HepG2 (cell line): ENCODE measurements around the gene PTPRCAP. TPM values are rescaled to one million over a fixed set of nuclear protein-coding genes. Genes with fewer than 3 reads are reported as not detected.

Source experiments
- AKNA ChIP-seq: sonication (generic); formaldehyde crosslinking; IDR thresholded peaks from 2 replicates; pipeline ENCODE4 v1.4.0; 2020; ENCODE audit warnings: missing genetic modification reagents, borderline replicate concordance
- ARHGAP35 ChIP-seq: sonication (generic); formaldehyde crosslinking; IDR thresholded peaks from 2 replicates; pipeline ENCODE4 v1.9.0; 2022; ENCODE audit warnings: mild to moderate bottlenecking, inconsistent platforms, moderate library complexity, missing genetic modification reagents, borderline replicate concordance
- BCL6 ChIP-seq: IDR thresholded peaks from 2 replicates; pipeline ENCODE4 v1.6.1; 2016; ENCODE audit warnings: missing genetic modification reagents, missing compliant biosample characterization
- FLYWCH1 ChIP-seq: sonication (generic); formaldehyde crosslinking; IDR thresholded peaks from 2 replicates; pipeline ENCODE4 v1.8.1; 2023; ENCODE audit warnings: mild to moderate bottlenecking, missing genetic modification reagents
- KLF6 ChIP-seq: IDR thresholded peaks from 2 replicates; pipeline ENCODE4 v1.8.0; 2016; ENCODE audit warnings: missing biosample characterization, missing genetic modification reagents
- MTA3 ChIP-seq: sonication (generic); formaldehyde crosslinking; IDR thresholded peaks from 2 replicates; pipeline ENCODE4 v1.4.0; 2020; ENCODE audit warnings: missing genetic modification reagents
- MYC ChIP-seq: sonication (generic); formaldehyde crosslinking; IDR thresholded peaks from 2 replicates; pipeline ENCODE4 v1.9.0; 2021; ENCODE audit warnings: missing genetic modification reagents, borderline replicate concordance
- SMAD3 ChIP-seq: sonication (generic); formaldehyde crosslinking; IDR thresholded peaks from 2 replicates; pipeline ENCODE4 v1.4.0; 2020; ENCODE audit warnings: missing genetic modification reagents
- SRSF1 ChIP-seq: fragments of 200-400 bp; formaldehyde crosslinking; optimal IDR thresholded peaks from 2 replicates; pipeline ENCODE3; 2017; ENCODE audit warnings: mild to moderate bottlenecking, low read depth, low read length, moderate library complexity
- THAP11 ChIP-seq: IDR thresholded peaks from 2 replicates; pipeline ENCODE4 v1.6.1; 2016; ENCODE audit warnings: missing biosample characterization, missing genetic modification reagents
- THRA ChIP-seq: sonication (generic); formaldehyde crosslinking; IDR thresholded peaks from 2 replicates; pipeline ENCODE4 v1.4.0; 2020; ENCODE audit warnings: missing genetic modification reagents, borderline replicate concordance
- ZBTB7B ChIP-seq: sonication (generic); formaldehyde crosslinking; IDR thresholded peaks from 2 replicates; pipeline ENCODE4 v1.4.0; 2020; ENCODE audit warnings: missing genetic modification reagents
- ZFAT ChIP-seq: sonication (generic); formaldehyde crosslinking; conservative IDR thresholded peaks from 2 replicates; pipeline ENCODE4 v1.8.1; 2023; ENCODE audit warnings: missing genetic modification reagents, inconsistent platforms
- ZNF451 ChIP-seq: sonication (generic); formaldehyde crosslinking; IDR thresholded peaks from 2 replicates; pipeline ENCODE4 v1.5.0; 2020; ENCODE audit warnings: mild to moderate bottlenecking, missing genetic modification reagents
- ZNF704 ChIP-seq: sonication (generic); formaldehyde crosslinking; IDR thresholded peaks from 2 replicates; pipeline ENCODE4 v1.8.1; 2023; ENCODE audit warnings: mild to moderate bottlenecking, inconsistent platforms, moderate library complexity, missing genetic modification reagents, borderline replicate concordance
- polyA plus RNA-seq, 8 experiments: library from polyadenylated mRNA; depleted of rRNA in 3 of 8; stranded (reverse) in 7 of 8; unstranded in 1 of 8; fragments of >200 nt; fragmentation: Illumina TruSeq in 4 of 8; extraction: Trizol in 4 of 8; gene quantifications; 2 replicates each; pipeline versions ENCODE4 v1.2.1 to v1.2.3, GENCODE V29; 2011 to 2016; ENCODE audit warnings: low read depth in 4 of 8, missing spikeins in 1 of 8, mixed read lengths in 1 of 8; ENCODE audit not compliant: insufficient read depth in 1 of 8
- total RNA-seq, 5 experiments: library from RNA; depleted of rRNA; stranded (reverse); fragments of >200 nt; fragmentation: Illumina TruSeq; extraction: Trizol; gene quantifications; 2 replicates each; pipeline ENCODE4 v1.2.3, GENCODE V29; 2016; ENCODE audit warnings: low read depth in 1 of 5
- TF ChIP-seq, protein P1 (sequence below): sonication (generic); formaldehyde crosslinking; conservative IDR thresholded peaks from 2 replicates; pipeline ENCODE4 v1.8.0; 2022; ENCODE audit warnings: missing genetic modification reagents
- TF ChIP-seq, protein P2 (sequence below): sonication (generic); formaldehyde crosslinking; IDR thresholded peaks from 2 replicates; pipeline ENCODE4 v1.8.1; 2023; ENCODE audit warnings: missing genetic modification reagents, inconsistent platforms, borderline replicate concordance

The PTPRCAP gene
- total and polyA plus RNA-seq, 2 of the 13 experiments (the other 11 are each of a cell fraction or from before 2014, with no cell fraction given) = 0.60 to 0.70 TPM

DNA sequence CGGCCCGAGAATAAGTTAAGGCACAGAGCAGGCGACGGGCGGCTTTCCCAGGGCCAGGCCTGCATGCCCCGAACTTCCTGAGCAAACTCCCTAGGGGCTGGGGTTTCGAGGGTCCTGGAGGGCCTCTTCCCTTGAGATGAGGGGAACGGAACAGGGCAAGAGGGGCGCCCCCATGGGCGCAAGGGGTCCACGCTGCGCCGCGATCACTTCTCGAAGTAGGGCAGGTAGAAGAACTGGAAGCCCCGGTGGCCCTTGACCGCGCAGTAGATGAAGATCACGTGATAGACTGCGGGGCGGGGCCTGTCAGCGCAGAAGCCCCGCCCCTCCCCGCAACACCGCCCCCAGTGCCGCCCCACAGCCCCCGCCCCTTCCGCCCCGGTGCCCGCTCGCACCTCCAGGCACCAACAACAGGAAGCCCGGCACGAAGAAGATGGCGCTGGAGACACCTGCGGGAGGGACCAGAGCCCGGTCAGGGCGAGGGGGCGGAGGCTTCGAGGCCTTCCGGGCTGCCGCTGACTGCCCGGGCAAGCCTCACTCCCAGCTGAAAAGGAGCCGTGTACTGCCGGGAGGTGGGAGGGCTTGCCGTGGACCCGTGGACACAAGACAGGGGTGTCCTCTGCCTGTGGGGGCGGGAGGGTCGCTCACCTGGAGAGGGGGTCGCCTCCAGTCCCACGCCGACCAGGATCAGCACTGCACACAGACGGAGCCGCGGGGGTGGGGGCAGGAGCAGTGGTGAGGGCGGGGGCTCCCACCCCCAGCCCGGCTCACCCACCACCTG lies 27.1 kb upstream of the PTPRCAP start (continued):
- TF ChIP-seq, protein P1, sequence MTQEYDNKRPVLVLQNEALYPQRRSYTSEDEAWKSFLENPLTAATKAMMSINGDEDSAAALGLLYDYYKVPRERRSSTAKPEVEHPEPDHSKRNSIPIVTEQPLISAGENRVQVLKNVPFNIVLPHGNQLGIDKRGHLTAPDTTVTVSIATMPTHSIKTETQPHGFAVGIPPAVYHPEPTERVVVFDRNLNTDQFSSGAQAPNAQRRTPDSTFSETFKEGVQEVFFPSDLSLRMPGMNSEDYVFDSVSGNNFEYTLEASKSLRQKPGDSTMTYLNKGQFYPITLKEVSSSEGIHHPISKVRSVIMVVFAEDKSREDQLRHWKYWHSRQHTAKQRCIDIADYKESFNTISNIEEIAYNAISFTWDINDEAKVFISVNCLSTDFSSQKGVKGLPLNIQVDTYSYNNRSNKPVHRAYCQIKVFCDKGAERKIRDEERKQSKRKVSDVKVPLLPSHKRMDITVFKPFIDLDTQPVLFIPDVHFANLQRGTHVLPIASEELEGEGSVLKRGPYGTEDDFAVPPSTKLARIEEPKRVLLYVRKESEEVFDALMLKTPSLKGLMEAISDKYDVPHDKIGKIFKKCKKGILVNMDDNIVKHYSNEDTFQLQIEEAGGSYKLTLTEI (CRISPR knock-in tag) = no peak
- TF ChIP-seq AKNA (no peak), KLF6 (CRISPR knock-in tag) (no peak), THAP11 (CRISPR knock-in tag) (peak; percentile 55; the same call in 1 of the 2 replicates), MTA3 (CRISPR knock-in tag) (no peak), MYC (CRISPR knock-in tag) (peak; percentile 59; the same call in 1 of the 2 replicates), ARHGAP35 (CRISPR knock-in tag) (0 out of 2 replicates have a peak, but pooled peaks have one; percentile 1), SRSF1 (no peak), THRA (CRISPR knock-in tag) (no peak), FLYWCH1 (CRISPR knock-in tag) (no peak), BCL6 (CRISPR knock-in tag) (no peak), SMAD3 (CRISPR knock-in tag) (no peak; the same call in 1 of the 2 replicates), ZFAT (CRISPR knock-in tag) (no peak), ZNF451 (CRISPR knock-in tag) (no peak), ZNF704 (CRISPR knock-in tag) (no peak), ZBTB7B (peak; percentile 15; the same call in 1 of the 2 replicates)
- TF ChIP-seq, protein P2, sequence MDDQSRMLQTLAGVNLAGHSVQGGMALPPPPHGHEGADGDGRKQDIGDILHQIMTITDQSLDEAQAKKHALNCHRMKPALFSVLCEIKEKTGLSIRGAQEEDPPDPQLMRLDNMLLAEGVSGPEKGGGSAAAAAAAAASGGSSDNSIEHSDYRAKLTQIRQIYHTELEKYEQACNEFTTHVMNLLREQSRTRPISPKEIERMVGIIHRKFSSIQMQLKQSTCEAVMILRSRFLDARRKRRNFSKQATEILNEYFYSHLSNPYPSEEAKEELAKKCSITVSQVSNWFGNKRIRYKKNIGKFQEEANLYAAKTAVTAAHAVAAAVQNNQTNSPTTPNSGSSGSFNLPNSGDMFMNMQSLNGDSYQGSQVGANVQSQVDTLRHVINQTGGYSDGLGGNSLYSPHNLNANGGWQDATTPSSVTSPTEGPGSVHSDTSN = no peak
